Osteoblast (primary cell): ENCODE measurements around the gene CD226. TPM values are rescaled to one million over a fixed set of nuclear protein-coding genes. Genes with fewer than 3 reads are reported as not detected.
"Not testable (repeated sequence)": the region's sequence is repeated elsewhere in the genome, so short reads cannot be mapped to it uniquely, and the experiment has no call there.

ENCODE experiments used
- DNase-seq: peaks from one replicate; pipeline ENCODE4 v3.0.0; 2011; ENCODE audit warnings: low spot score, mixed read lengths; ENCODE audit not compliant: insufficient read length; ENCODE audit errors: missing footprints
- H2AFZ ChIP-seq: 2 replicates; pipeline ENCODE4 v1.6.0; 2011; ENCODE audit warnings: mild to moderate bottlenecking, low read length
- H3K27ac ChIP-seq: 2 replicates; pipeline ENCODE4 v1.5.1; 2011; ENCODE audit warnings: mild to moderate bottlenecking, low read depth, low read length, moderate library complexity
- H3K27me3 ChIP-seq: 2 replicates; pipeline ENCODE4 v1.6.0; 2012; ENCODE audit warnings: mild to moderate bottlenecking, control low read depth, inconsistent platforms, low read length, moderate library complexity; ENCODE audit not compliant: insufficient read depth
- H3K36me3 ChIP-seq: 2 replicates; pipeline ENCODE4 v1.5.1; 2011; ENCODE audit warnings: mild to moderate bottlenecking, low read length, control low read depth, moderate library complexity; ENCODE audit not compliant: insufficient read depth
- H3K4me1 ChIP-seq: 2 replicates; pipeline ENCODE4 v1.5.1; 2011; ENCODE audit warnings: mild to moderate bottlenecking, low read length, control low read depth, moderate library complexity; ENCODE audit not compliant: insufficient read depth
- H3K4me2 ChIP-seq: 2 replicates; pipeline ENCODE4 v1.6.0; 2011; ENCODE audit warnings: mild to moderate bottlenecking, low read length; ENCODE audit not compliant: insufficient read depth
- H3K4me3 ChIP-seq: fragments of 200-600 bp; sonication (generic); 3 replicates; pipeline ENCODE4 v1.5.1; 2012; ENCODE audit warnings: mild to moderate bottlenecking, low read length, inconsistent platforms; ENCODE audit not compliant: insufficient read depth
- H3K79me2 ChIP-seq: 2 replicates; pipeline ENCODE4 v1.6.0; 2012; ENCODE audit warnings: mild to moderate bottlenecking, low read length, control low read depth, inconsistent platforms; ENCODE audit not compliant: insufficient read depth
- H3K9me3 ChIP-seq: 2 replicates; pipeline ENCODE4 v1.5.1; 2011; ENCODE audit warnings: low read depth, low read length, control low read depth
- H4K20me1 ChIP-seq: 2 replicates; pipeline ENCODE4 v1.6.0; 2012; ENCODE audit warnings: mild to moderate bottlenecking, low read length, control low read depth; ENCODE audit not compliant: insufficient read depth
- total RNA-seq: library from RNA; depleted of rRNA; stranded (reverse); fragments of >200 nt; gene quantifications from 2 replicates; pipeline ENCODE4 v1.2.3, GENCODE V29; 2012
- TF ChIP-seq, protein P1 (sequence below): IDR thresholded peaks from 2 replicates; pipeline ENCODE4 v1.5.1; 2011; ENCODE audit warnings: mild to moderate bottlenecking, low read depth, low read length, moderate library complexity; ENCODE audit errors: extremely low read depth

Gene CD226
- total RNA-seq, 1 donor, result 0.36 TPM

DNA sequence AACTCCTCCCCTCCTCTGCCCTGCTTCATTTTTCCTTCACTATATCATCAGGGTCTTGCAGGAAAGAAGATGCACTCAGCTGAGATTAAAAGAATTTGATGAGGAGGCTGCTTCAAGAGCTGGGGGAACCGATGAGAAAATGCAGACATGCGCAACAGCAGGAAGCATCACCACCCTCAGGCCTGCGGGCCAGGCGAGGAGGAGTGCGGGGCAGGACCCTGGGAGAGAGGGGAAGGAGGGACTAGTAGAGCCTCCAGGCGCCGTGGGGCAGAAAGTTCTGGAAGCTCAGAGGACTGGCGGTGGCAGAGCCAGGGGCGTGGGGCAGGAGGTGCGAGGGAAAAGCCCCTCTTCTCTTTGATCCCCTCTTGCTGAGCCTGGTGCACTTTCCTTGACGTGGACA, 108.2 kb downstream of the CD226 start:
- no peaks in the 10 kb centered on the region for H3K9me3 ChIP-seq
- no peak overlapping the region for H3K27ac ChIP-seq
- no peaks in the 10 kb centered on the region for H3K4me1 ChIP-seq
- TF ChIP-seq, protein P1, sequence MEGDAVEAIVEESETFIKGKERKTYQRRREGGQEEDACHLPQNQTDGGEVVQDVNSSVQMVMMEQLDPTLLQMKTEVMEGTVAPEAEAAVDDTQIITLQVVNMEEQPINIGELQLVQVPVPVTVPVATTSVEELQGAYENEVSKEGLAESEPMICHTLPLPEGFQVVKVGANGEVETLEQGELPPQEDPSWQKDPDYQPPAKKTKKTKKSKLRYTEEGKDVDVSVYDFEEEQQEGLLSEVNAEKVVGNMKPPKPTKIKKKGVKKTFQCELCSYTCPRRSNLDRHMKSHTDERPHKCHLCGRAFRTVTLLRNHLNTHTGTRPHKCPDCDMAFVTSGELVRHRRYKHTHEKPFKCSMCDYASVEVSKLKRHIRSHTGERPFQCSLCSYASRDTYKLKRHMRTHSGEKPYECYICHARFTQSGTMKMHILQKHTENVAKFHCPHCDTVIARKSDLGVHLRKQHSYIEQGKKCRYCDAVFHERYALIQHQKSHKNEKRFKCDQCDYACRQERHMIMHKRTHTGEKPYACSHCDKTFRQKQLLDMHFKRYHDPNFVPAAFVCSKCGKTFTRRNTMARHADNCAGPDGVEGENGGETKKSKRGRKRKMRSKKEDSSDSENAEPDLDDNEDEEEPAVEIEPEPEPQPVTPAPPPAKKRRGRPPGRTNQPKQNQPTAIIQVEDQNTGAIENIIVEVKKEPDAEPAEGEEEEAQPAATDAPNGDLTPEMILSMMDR, result no peak
- DNase-seq, result no peak
- no peak overlapping the region for H3K4me3 ChIP-seq
- no peaks in the 10 kb centered on the region for H3K79me2 ChIP-seq
- no peaks in the 10 kb centered on the region for H4K20me1 ChIP-seq
- no peaks in the 10 kb centered on the region for H3K36me3 ChIP-seq
- no peak overlapping the region for H2AFZ ChIP-seq
- H3K27me3 ChIP-seq, result no peaks in the 10 kb centered on the region
- H3K4me2 ChIP-seq, result no peak overlapping the region

DNA sequence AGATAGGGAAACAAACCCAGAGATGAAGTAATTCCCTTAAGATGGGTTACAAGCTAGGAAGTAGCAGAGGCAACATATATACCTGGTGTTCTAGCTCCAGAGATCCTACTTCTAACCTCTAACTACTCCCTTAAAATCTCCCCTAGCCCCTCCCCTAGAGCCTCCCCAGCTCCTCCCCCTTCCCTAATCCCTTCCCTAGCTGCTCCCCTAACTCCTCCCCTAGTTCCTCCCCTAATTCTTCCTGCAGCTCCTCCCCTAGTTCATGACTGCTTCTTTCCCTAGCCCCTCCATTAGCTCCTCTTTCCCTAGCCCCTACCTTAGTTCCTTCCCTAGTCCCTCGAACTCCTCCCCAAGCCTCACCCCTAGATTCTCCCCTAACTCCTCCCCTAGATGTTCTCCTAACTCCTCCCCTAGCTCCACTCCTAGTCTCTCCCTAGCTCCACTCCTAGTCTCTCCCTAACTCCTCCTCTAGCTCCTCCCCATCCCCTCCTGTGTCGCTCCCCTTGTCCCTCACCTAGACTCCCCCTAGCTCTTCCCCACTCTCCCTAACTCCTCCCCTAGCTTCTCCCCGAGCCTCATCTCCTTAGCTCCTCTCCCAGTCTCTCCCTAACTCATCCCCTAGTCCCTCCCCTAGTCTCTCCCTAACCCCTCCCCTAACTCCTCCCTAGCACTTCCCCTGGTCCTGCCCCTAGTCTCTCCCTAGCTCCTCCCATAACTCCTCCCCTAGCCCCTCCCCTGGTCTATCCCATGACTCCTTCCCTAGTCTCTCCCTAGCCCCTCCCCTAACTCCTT, 108.9 kb downstream of the CD226 start:
- H3K4me3 ChIP-seq, result no peak overlapping the region
- no peaks in the 10 kb centered on the region for H4K20me1 ChIP-seq
- no peaks in the 10 kb centered on the region for H3K4me1 ChIP-seq
- H3K9me3 ChIP-seq, result no peaks in the 10 kb centered on the region
- H3K27ac ChIP-seq, result no peak overlapping the region
- no peak overlapping the region for H2AFZ ChIP-seq
- H3K27me3 ChIP-seq, result no peaks in the 10 kb centered on the region
- no peaks in the 10 kb centered on the region for H3K36me3 ChIP-seq
- DNase-seq, result no peak
- TF ChIP-seq, protein P1, result no peak
- H3K79me2 ChIP-seq, result no peaks in the 10 kb centered on the region
- H3K4me2 ChIP-seq, result no peak overlapping the region

DNA sequence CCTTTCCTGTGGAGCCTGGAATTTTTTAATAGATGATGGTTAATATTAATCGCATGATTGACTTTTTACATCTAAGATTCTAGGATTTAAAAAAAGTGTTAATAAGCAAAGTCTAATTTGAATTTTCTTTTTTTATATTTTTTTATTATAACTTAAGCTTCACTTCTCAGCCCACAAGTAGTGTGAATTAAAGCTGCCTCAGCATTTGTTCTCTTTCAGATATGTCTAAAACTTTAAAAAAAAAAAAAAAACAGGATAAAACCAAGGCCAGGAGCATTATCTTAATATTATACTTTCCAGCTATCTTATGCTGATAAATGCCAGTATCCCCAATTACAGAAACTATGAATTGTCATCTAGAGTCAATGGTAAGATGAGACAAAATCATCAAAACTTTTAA, 109.7 kb downstream of the CD226 start:
- Histone ChIP-seq H3K27me3 (no peaks in the 10 kb centered on the region), H4K20me1 (no peaks in the 10 kb centered on the region), H3K27ac (no peak overlapping the region), H3K4me2 (no peak overlapping the region), H3K9me3 (no peaks in the 10 kb centered on the region), H3K36me3 (no peaks in the 10 kb centered on the region), H3K4me3 (no peak overlapping the region), H3K4me1 (no peaks in the 10 kb centered on the region), H2AFZ (no peak overlapping the region), H3K79me2 (no peaks in the 10 kb centered on the region)
- no peak for DNase-seq
- TF ChIP-seq, protein P1, result no peak

DNA sequence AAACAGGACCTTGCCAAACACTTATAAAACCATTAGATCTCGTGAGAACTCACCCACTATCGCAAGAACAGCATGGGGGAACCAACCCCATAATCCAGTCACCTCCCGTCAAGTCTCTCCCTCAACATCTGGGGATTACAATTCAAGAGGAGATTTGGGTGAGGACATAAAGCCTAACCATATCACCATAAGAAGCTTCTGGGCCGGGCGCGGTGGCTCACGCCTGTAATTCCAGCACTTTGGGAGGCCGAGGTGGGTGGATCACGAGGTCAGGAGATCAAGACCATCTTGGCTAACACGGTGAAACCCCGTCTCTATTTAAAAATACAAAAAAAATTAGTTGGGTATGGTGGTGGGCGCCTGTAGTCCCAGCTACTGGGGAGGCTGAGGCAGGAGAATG, 112.7 kb downstream of the CD226 start:
- H3K27ac ChIP-seq, H3K79me2 ChIP-seq, H3K4me3 ChIP-seq, H3K9me3 ChIP-seq, H2AFZ ChIP-seq, H3K36me3 ChIP-seq, H3K4me1 ChIP-seq, H3K27me3 ChIP-seq, H4K20me1 ChIP-seq, H3K4me2 ChIP-seq, DNase-seq: not testable (repeated sequence)
